ENCODE results near the gene IPO13. TPM values are rescaled to one million over a fixed set of nuclear protein-coding genes. Genes with fewer than 3 reads are reported as not detected.

Gene IPO13
- total RNA-seq, 2 donors from 2014 or later: 28.4 to 43.1 TPM

- ATAC-seq (no peak), DNase-seq (ENCODE audit: low spot score) (no peak)
- peak overlapping the region; percentile 95 for H3K4me3 Mint-ChIP-seq
- no peaks in the 10 kb centered on the region for H3K27me3 Mint-ChIP-seq
- H3K9me3 Mint-ChIP-seq: no peaks in the 10 kb centered on the region
- H3K27ac Mint-ChIP-seq: peak overlapping the region; percentile 86 to 95
- H3K4me1 Mint-ChIP-seq (ENCODE audit: low read depth in 2 of 2): peaks cover 29 to 37% of the 10 kb centered on the region in 2 donors
- peaks cover 7% of the 10 kb centered on the region for H3K36me3 Mint-ChIP-seq
These were observed 1.2 kb downstream of the IPO13 start for GRCh38 chr1:43947874-43948437.

GRCh38 chr1:43949678-43950077 lies 2.9 kb downstream of the IPO13 start:
- no peak for ATAC-seq
- no peak for DNase-seq (ENCODE audit: low spot score)
- Mint-ChIP-seq H3K4me1 (ENCODE audit: low read depth in 2 of 2) (peaks cover 29 to 35% of the 10 kb centered on the region in 2 donors), H3K4me3 (no peak overlapping the region), H3K9me3 (no peaks in the 10 kb centered on the region), H3K36me3 (peaks cover 7% of the 10 kb centered on the region), H3K27me3 (no peaks in the 10 kb centered on the region), H3K27ac (no peak overlapping the region)

GRCh38 chr1:43951021-43951985 lies 4.6 kb downstream of the IPO13 start:
- Mint-ChIP-seq H3K4me1 (ENCODE audit: low read depth in 2 of 2) (peaks cover 19 to 22% of the 10 kb centered on the region in 2 donors), H3K4me3 (no peak overlapping the region), H3K27ac (peak overlapping the region in 1 of 2 donors; percentile 30), H3K9me3 (no peaks in the 10 kb centered on the region), H3K36me3 (peaks cover 7% of the 10 kb centered on the region), H3K27me3 (no peaks in the 10 kb centered on the region)
- no peak for DNase-seq (ENCODE audit: low spot score)
- ATAC-seq: no peak

GRCh38 chr1:43952731-43953346 lies 6.1 kb downstream of the IPO13 start:
- H3K4me1 Mint-ChIP-seq (ENCODE audit: low read depth in 2 of 2): peaks cover 18 to 21% of the 10 kb centered on the region in 2 donors
- H3K9me3 Mint-ChIP-seq: no peaks in the 10 kb centered on the region
- H3K4me3 Mint-ChIP-seq: no peak overlapping the region
- no peak overlapping the region for H3K27ac Mint-ChIP-seq
- no peaks in the 10 kb centered on the region for H3K27me3 Mint-ChIP-seq
- ATAC-seq: no peak
- DNase-seq (ENCODE audit: low spot score): no peak
- H3K36me3 Mint-ChIP-seq: peaks cover 7% of the 10 kb centered on the region

- DNase-seq (ENCODE audit: low spot score) (no peak), ATAC-seq (no peak)
- no peak overlapping the region for H3K27ac Mint-ChIP-seq
- H3K4me3 Mint-ChIP-seq: no peak overlapping the region
- no peaks in the 10 kb centered on the region for H3K9me3 Mint-ChIP-seq
- H3K27me3 Mint-ChIP-seq: no peaks in the 10 kb centered on the region
- H3K4me1 Mint-ChIP-seq (ENCODE audit: low read depth in 2 of 2): peaks cover 15 to 17% of the 10 kb centered on the region in 2 donors
- H3K36me3 Mint-ChIP-seq: peaks cover 7% of the 10 kb centered on the region
These were observed 6.6 kb downstream of the IPO13 start for GRCh38 chr1:43953361-43953760.

GRCh38 chr1:43954036-43954435 lies 7.3 kb downstream of the IPO13 start:
- Mint-ChIP-seq H3K36me3 (peaks cover 9% of the 10 kb centered on the region), H3K4me1 (ENCODE audit: low read depth in 2 of 2) (peaks cover 13 to 14% of the 10 kb centered on the region in 2 donors), H3K4me3 (no peak overlapping the region), H3K27me3 (no peaks in the 10 kb centered on the region), H3K9me3 (no peaks in the 10 kb centered on the region), H3K27ac (no peak overlapping the region)
- ATAC-seq: no peak
- no peak for DNase-seq (ENCODE audit: low spot score)

GRCh38 chr1:43956234-43956633 lies 9.5 kb downstream of the IPO13 start:
- H3K27ac Mint-ChIP-seq: no peak overlapping the region
- H3K36me3 Mint-ChIP-seq: peaks cover 4% of the 10 kb centered on the region
- no peaks in the 10 kb centered on the region for H3K27me3 Mint-ChIP-seq
- ATAC-seq (no peak), DNase-seq (ENCODE audit: low spot score) (no peak)
- H3K9me3 Mint-ChIP-seq: no peaks in the 10 kb centered on the region
- H3K4me1 Mint-ChIP-seq (ENCODE audit: low read depth in 2 of 2): peaks cover 3 to 4% of the 10 kb centered on the region in 2 donors
- no peak overlapping the region for H3K4me3 Mint-ChIP-seq

- no peak for ATAC-seq
- Mint-ChIP-seq H3K36me3 (peaks cover 8% of the 10 kb centered on the region), H3K27ac (no peak overlapping the region), H3K9me3 (no peaks in the 10 kb centered on the region), H3K27me3 (no peaks in the 10 kb centered on the region), H3K4me1 (ENCODE audit: low read depth in 2 of 2) (peaks cover 0 to 4% of the 10 kb centered on the region in 2 donors), H3K4me3 (no peak overlapping the region)
- no peak for DNase-seq (ENCODE audit: low spot score)
These were observed 10.8 kb downstream of the IPO13 start for GRCh38 chr1:43957407-43958040.

- Mint-ChIP-seq H3K36me3 (peaks cover 10% of the 10 kb centered on the region), H3K27ac (no peak overlapping the region), H3K9me3 (no peaks in the 10 kb centered on the region), H3K4me3 (no peak overlapping the region), H3K4me1 (ENCODE audit: low read depth in 2 of 2) (peaks cover 0 to 4% of the 10 kb centered on the region in 2 donors), H3K27me3 (no peaks in the 10 kb centered on the region)
- ATAC-seq (no peak), DNase-seq (ENCODE audit: low spot score) (no peak)
These were observed 11.9 kb downstream of the IPO13 start for GRCh38 chr1:43958351-43959255.

- DNase-seq (ENCODE audit: low spot score) (no peak), ATAC-seq (no peak)
- no peak overlapping the region for H3K27ac Mint-ChIP-seq
- peaks cover 10% of the 10 kb centered on the region for H3K36me3 Mint-ChIP-seq
- no peaks in the 10 kb centered on the region for H3K27me3 Mint-ChIP-seq
- H3K9me3 Mint-ChIP-seq: no peaks in the 10 kb centered on the region
- no peak overlapping the region for H3K4me3 Mint-ChIP-seq
- H3K4me1 Mint-ChIP-seq (ENCODE audit: low read depth in 2 of 2): no peaks in the 10 kb centered on the region
These were observed 14.0 kb downstream of the IPO13 start for GRCh38 chr1:43960798-43961197.

GRCh38 chr1:43961692-43962091 lies 14.9 kb downstream of the IPO13 start:
- H3K4me1 Mint-ChIP-seq (ENCODE audit: low read depth in 2 of 2): no peaks in the 10 kb centered on the region
- ATAC-seq (no peak), DNase-seq (ENCODE audit: low spot score) (no peak)
- no peaks in the 10 kb centered on the region for H3K9me3 Mint-ChIP-seq
- H3K4me3 Mint-ChIP-seq: no peak overlapping the region
- no peaks in the 10 kb centered on the region for H3K27me3 Mint-ChIP-seq
- H3K36me3 Mint-ChIP-seq: peaks cover 10% of the 10 kb centered on the region
- no peak overlapping the region for H3K27ac Mint-ChIP-seq

- Mint-ChIP-seq H3K27ac (no peak overlapping the region), H3K4me3 (no peak overlapping the region), H3K27me3 (no peaks in the 10 kb centered on the region), H3K36me3 (peaks cover 10% of the 10 kb centered on the region), H3K4me1 (ENCODE audit: low read depth in 2 of 2) (no peaks in the 10 kb centered on the region), H3K9me3 (no peaks in the 10 kb centered on the region)
- DNase-seq (ENCODE audit: low spot score): no peak
- no peak for ATAC-seq
These were observed 15.6 kb downstream of the IPO13 start for GRCh38 chr1:43962324-43962723.

GRCh38 chr1:43963006-43963405 lies 16.3 kb downstream of the IPO13 start:
- Mint-ChIP-seq H3K4me3 (no peak overlapping the region), H3K9me3 (no peaks in the 10 kb centered on the region)
- ATAC-seq: no peak

More at GRCh38 chr1:43963006-43963405, 16.3 kb downstream of the IPO13 start:
- Mint-ChIP-seq H3K4me1 (ENCODE audit: low read depth in 2 of 2) (peaks cover 0 to 2% of the 10 kb centered on the region in 2 donors), H3K27ac (no peak overlapping the region), H3K27me3 (no peaks in the 10 kb centered on the region), H3K36me3 (peaks cover 10% of the 10 kb centered on the region)
- DNase-seq (ENCODE audit: low spot score): no peak
